GM18909 (cell line): ENCODE measurements around the gene OTOS.

Experiments used
- ATAC-seq: cut with Tn5 transposase; IDR thresholded peaks from one replicate; pipeline ENCODE4 v1.9.1; 2021; ENCODE audit warnings: mild to moderate bottlenecking; ENCODE audit not compliant: unreplicated experiment, poor library complexity

Gene OTOS

GRCh38 chr2:240139011-240139441 is 1.4 kb downstream of the OTOS start:
- no peak for ATAC-seq

GRCh38 chr2:240138254-240138984 is 2.0 kb downstream of the OTOS start:
- ATAC-seq: no peak

- ATAC-seq: no peak
Observed at GRCh38 chr2:240137596-240138253, 2.7 kb downstream of the OTOS start.

- ATAC-seq: no peak
Observed at GRCh38 chr2:240136671-240137292, 3.7 kb downstream of the OTOS start.

- peak; percentile 94 for ATAC-seq
Observed at GRCh38 chr2:240136013-240136670, 4.3 kb downstream of the OTOS start, which contains the start of gene COPS9. Gene COPS9, minus strand, starts transcription at chr2:240136305. Its CDS starts 21 bp downstream, at chr2:240136284.

GRCh38 chr2:240135706-240136012 is 4.8 kb downstream of the OTOS start:
- ATAC-seq: peak; percentile 10

GRCh38 chr2:240134956-240135520 is 5.4 kb downstream of the OTOS start:
- no peak for ATAC-seq

GRCh38 chr2:240134466-240134865 is 6.0 kb downstream of the OTOS start:
- no peak for ATAC-seq

- no peak for ATAC-seq
Observed at GRCh38 chr2:240133401-240133800, 7.1 kb downstream of the OTOS start.

GRCh38 chr2:240132651-240132980 is 7.8 kb downstream of the OTOS start:
- ATAC-seq: no peak

- no peak for ATAC-seq
Observed at GRCh38 chr2:240131941-240132650, 8.4 kb downstream of the OTOS start.

GRCh38 chr2:240131296-240131695 is 9.2 kb downstream of the OTOS start:
- no peak for ATAC-seq

GRCh38 chr2:240130393-240131195 is 9.9 kb downstream of the OTOS start:
- ATAC-seq: no peak

GRCh38 chr2:240129731-240130392 is 10.6 kb downstream of the OTOS start:
- no peak for ATAC-seq

GRCh38 chr2:240129311-240129710 is 11.1 kb downstream of the OTOS start:
- no peak for ATAC-seq

GRCh38 chr2:240128608-240129145 is 11.8 kb downstream of the OTOS start:
- ATAC-seq: no peak

- ATAC-seq: no peak
Observed at GRCh38 chr2:240127911-240128607, 12.4 kb downstream of the OTOS start.

GRCh38 chr2:240127191-240127750 is 13.2 kb downstream of the OTOS start:
- no peak for ATAC-seq
